Peyer's patch (tissue), 4 donors: ENCODE measurements around the gene GTSF1L.

Experiments used
- POLR2A ChIP-seq, 2 donors: fragments of 450-650 bp; IDR thresholded peaks; one replicate each; pipeline ENCODE4 v1.5.1; 2017; ENCODE audit warnings: antibody characterized with exemption in 2 of 2, mild to moderate bottlenecking in 2 of 2, moderate library complexity in 2 of 2
- TF ChIP-seq, protein P1 (sequence below), 6 experiments: fragments of 450-650 bp in 4 of 6; fragments of 200-600 bp in 2 of 6; sonication (generic) in 1 of 6; IDR thresholded peaks; one replicate each; pipeline ENCODE4 v1.5.1; 2017 to 2019; ENCODE audit warnings: antibody characterized with exemption in 6 of 6, mild to moderate bottlenecking in 3 of 6, moderate library complexity in 1 of 6

DNA sequence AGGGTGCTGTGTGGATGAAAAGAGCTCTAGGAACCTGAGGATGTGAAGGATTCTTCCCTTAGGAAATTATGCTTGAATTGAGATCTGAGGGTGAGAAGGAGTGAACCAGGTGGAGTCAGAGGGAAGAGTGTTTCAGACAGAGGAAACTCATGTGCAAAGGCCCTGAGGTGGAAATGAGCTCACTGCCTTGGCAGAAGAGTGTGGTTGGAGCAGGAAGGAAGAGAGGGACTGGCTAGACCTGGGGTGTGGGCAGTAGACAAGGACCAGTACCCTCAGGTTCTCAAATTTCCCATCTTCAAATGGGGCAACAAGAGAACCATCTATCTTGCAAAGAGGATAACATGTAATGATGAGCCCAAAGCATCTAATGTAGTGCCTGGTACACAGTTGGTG, 24.0 kb upstream of the GTSF1L start:
- TF ChIP-seq, protein P1, sequence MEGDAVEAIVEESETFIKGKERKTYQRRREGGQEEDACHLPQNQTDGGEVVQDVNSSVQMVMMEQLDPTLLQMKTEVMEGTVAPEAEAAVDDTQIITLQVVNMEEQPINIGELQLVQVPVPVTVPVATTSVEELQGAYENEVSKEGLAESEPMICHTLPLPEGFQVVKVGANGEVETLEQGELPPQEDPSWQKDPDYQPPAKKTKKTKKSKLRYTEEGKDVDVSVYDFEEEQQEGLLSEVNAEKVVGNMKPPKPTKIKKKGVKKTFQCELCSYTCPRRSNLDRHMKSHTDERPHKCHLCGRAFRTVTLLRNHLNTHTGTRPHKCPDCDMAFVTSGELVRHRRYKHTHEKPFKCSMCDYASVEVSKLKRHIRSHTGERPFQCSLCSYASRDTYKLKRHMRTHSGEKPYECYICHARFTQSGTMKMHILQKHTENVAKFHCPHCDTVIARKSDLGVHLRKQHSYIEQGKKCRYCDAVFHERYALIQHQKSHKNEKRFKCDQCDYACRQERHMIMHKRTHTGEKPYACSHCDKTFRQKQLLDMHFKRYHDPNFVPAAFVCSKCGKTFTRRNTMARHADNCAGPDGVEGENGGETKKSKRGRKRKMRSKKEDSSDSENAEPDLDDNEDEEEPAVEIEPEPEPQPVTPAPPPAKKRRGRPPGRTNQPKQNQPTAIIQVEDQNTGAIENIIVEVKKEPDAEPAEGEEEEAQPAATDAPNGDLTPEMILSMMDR (IDR thresholded peaks at IDR 0.05): no peak
- TF ChIP-seq POLR2A (IDR thresholded peaks at IDR 0.05): no peak
